B cell (primary cell): Measurements from ENCODE around the gene SLC16A9. TPM values are rescaled to one million over a fixed set of nuclear protein-coding genes. Genes with fewer than 3 reads are reported as not detected.

Experiments
- ATAC-seq: fragments of 200-7000 bp; cut with Tn5 transposase; one replicate; pipeline ENCODE4 v1.10.0; 2021; ENCODE audit warnings: low read depth, mild to moderate bottlenecking, moderate number of reproducible peaks, moderate library complexity
- CTCF ChIA-PET: fragments of 350-600 bp; sonication (Branson Sonifier 250); formaldehyde crosslinking; loops from one replicate; lab custom pipeline; 2021; ENCODE audit warnings: antibody characterized with exemption, inconsistent platforms; lab: Charles Lee
- POLR2A ChIA-PET: fragments of 350-600 bp; sonication (Branson Sonifier 250); formaldehyde crosslinking; loops from one replicate; lab custom pipeline; 2021; ENCODE audit warnings: antibody characterized with exemption; lab: Charles Lee
- DNase-seq: peaks from one replicate; pipeline ENCODE4 v3.0.0; 2013
- H2AFZ ChIP-seq: 2 replicates; pipeline ENCODE4 v1.6.1; 2012; ENCODE audit warnings: mild to moderate bottlenecking, low read depth, low read length; ENCODE audit not compliant: insufficient read depth, poor library complexity, severe bottlenecking
- H3K27ac ChIP-seq, 2 donors: 1 replicate in 1 of 2; 2 replicates in 1 of 2; pipeline ENCODE4 v1.5.1; 2012 to 2013; ENCODE audit warnings: low read length in 2 of 2, mild to moderate bottlenecking in 2 of 2, moderate library complexity in 1 of 2
- H3K27me3 ChIP-seq, 4 experiments: fragments of 200-600 bp in 1 of 4; sonication (generic) in 1 of 4; replicated peaks in 1 of 4; 1 replicate in 2 of 4; 2 replicates in 2 of 4; pipeline versions ENCODE4 v1.6.1 to v1.7.0; 2013 to 2016; ENCODE audit warnings: low read length in 3 of 4, mild to moderate bottlenecking in 2 of 4, mixed read lengths in 1 of 4, moderate library complexity in 1 of 4; ENCODE audit not compliant: insufficient read depth in 4 of 4, control insufficient read depth in 3 of 4; ENCODE audit errors: control extremely low read depth in 1 of 4
- H3K36me3 ChIP-seq, 2 experiments: replicated peaks in 1 of 2; 1 replicate in 1 of 2; 2 replicates in 1 of 2; pipeline versions ENCODE4 v1.6.1 to v1.7.1; 2013; ENCODE audit warnings: low read length in 1 of 2; ENCODE audit not compliant: insufficient read depth in 2 of 2, control insufficient read depth in 1 of 2; ENCODE audit errors: control extremely low read depth in 1 of 2, extremely low read depth in 1 of 2
- H3K4me1 ChIP-seq, 2 donors: fragments of 200-600 bp in 1 of 2; sonication (generic) in 1 of 2; 1 replicate in 1 of 2; 2 replicates in 1 of 2; pipeline versions ENCODE4 v1.5.1 to v1.6.1; 2013 to 2017; ENCODE audit warnings: low read length in 2 of 2; ENCODE audit not compliant: control insufficient read depth in 2 of 2, insufficient read depth in 2 of 2
- H3K4me2 ChIP-seq: replicated peaks from 2 replicates; pipeline ENCODE3; 2012; ENCODE audit warnings: mild to moderate bottlenecking, low read depth, low read length; ENCODE audit not compliant: poor library complexity, severe bottlenecking
- H3K4me3 ChIP-seq, 5 experiments: fragments of 200-600 bp in 1 of 5; sonication (generic) in 1 of 5; 1 replicate in 3 of 5; 2 replicates in 2 of 5; pipeline versions ENCODE4 v1.5.1 to v1.7.0; 2011 to 2016; ENCODE audit warnings: low read length in 4 of 5, mild to moderate bottlenecking in 4 of 5, low read depth in 2 of 5, control low read depth in 1 of 5, moderate library complexity in 1 of 5; ENCODE audit not compliant: insufficient read depth in 1 of 5; ENCODE audit errors: control extremely low read depth in 1 of 5, extremely low read depth in 1 of 5
- H3K79me2 ChIP-seq: fragments of 200-600 bp; sonication (generic); one replicate; pipeline ENCODE4 v1.6.0; 2016; ENCODE audit warnings: low read length; ENCODE audit not compliant: control insufficient read depth, insufficient read depth
- H3K9ac ChIP-seq: fragments of 200-600 bp; sonication (generic); 2 replicates; pipeline ENCODE4 v1.6.1; 2017; ENCODE audit warnings: mild to moderate bottlenecking, low read length, moderate library complexity
- H3K9me3 ChIP-seq, 3 donors: one replicate each; pipeline versions ENCODE4 v1.6.1 to v1.7.1; 2013; ENCODE audit warnings: low read length in 2 of 3; ENCODE audit not compliant: control insufficient read depth in 2 of 3, insufficient read depth in 1 of 3; ENCODE audit errors: control extremely low read depth in 1 of 3
- H4K20me1 ChIP-seq: 2 replicates; pipeline ENCODE4 v1.6.0; 2012; ENCODE audit warnings: mild to moderate bottlenecking, low read length; ENCODE audit not compliant: insufficient read depth, control insufficient read depth, poor library complexity, severe bottlenecking
- H3K27ac Mint-ChIP-seq: one replicate; pipeline ENCODE4 v1.8.0; 2021; ENCODE audit warnings: mixed read lengths
- H3K27me3 Mint-ChIP-seq: one replicate; pipeline ENCODE4 v1.8.0; 2021; ENCODE audit warnings: mixed read lengths
- H3K4me1 Mint-ChIP-seq: one replicate; pipeline ENCODE4 v1.8.0; 2021; ENCODE audit warnings: mixed read lengths
- H3K4me3 Mint-ChIP-seq: one replicate; pipeline ENCODE4 v1.8.0; 2021; ENCODE audit warnings: mixed read lengths
- H3K9me3 Mint-ChIP-seq: one replicate; pipeline ENCODE4 v1.8.0; 2022; ENCODE audit warnings: mixed read lengths; ENCODE audit not compliant: insufficient read depth
- CTCF ChIP-seq: fragments of 200-600 bp; IDR thresholded peaks from one replicate; pipeline ENCODE4 v1.8.0; 2022; ENCODE audit warnings: antibody characterized with exemption, mild to moderate bottlenecking
- EZH2 ChIP-seq: IDR thresholded peaks from 2 replicates; pipeline ENCODE4 v1.6.1; 2012; ENCODE audit warnings: borderline replicate concordance, low read depth, mild to moderate bottlenecking, moderate library complexity, low read length; ENCODE audit not compliant: insufficient read depth, poor library complexity, severe bottlenecking
- WGBS: methylation state at CpG from one replicate; pipeline ENCODE4 v1.1.5; 2013; ENCODE audit warnings: missing lambda C conversion rate; ENCODE audit not compliant: insufficient coverage; 5-methylcytosine and 5-hydroxymethylcytosine counted together
- intact Hi-C: fragments of 100-400 bp; cut with micrococcal nuclease; formaldehyde crosslinking; loops from one replicate; pipeline ENCODE4 v1.10.0; 2022
- polyA plus RNA-seq: library from polyadenylated mRNA; depleted of rRNA; stranded (reverse); fragments of >200 nt; gene quantifications from 2 replicates; pipeline ENCODE4 v1.2.3, GENCODE V29; 2012
- total RNA-seq, 2 donors: library from RNA; stranded (reverse); fragments of 120-200 nt in 1 of 2; gene quantifications; 1 replicate in 1 of 2; 2 replicates in 1 of 2; pipeline versions ENCODE4 v1.2.3 to v1.2.4, GENCODE V29; 2013 to 2022

Gene SLC16A9
- total and polyA plus RNA-seq, 2 donors (not counting 1 experiment from before 2014, with no cell fraction given), result 0.04 TPM; not detected in 1

DNA sequence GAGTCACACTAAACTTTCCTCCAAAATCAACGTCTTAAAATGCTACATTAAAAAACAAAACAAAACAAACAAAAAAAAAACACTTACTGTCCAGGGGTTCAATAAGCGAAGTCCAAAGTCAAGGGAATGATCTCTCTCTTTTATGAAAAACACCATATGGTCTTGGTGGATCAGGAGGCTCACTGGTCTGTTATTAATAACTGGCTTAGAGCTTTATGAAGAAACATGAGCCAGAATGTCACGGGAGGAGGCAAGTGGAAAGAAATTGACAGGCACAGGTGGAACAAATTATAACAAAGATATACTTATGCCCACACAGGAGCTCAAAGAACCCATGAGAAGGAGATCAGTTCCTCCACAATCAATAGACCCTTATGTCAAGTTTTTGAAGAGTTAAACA, 43.6 kb upstream of the SLC16A9 start, which contains the start of gene MRLN:
Gene MRLN (minus strand): TSS at position 189 of the 400 bp plus-strand sequence.
- ChIA-PET POLR2A (no interaction called here), CTCF (no interaction called here)
- Mint-ChIP-seq H3K27me3 (peaks cover 26% of the 10 kb centered on the region), H3K9me3 (no peaks in the 10 kb centered on the region), H3K4me1 (no peaks in the 10 kb centered on the region), H3K27ac (no peak within 1 kb of the TSS), H3K4me3 (no peak within 1 kb of the TSS)
- Histone ChIP-seq H3K9ac (no peak within 1 kb of the TSS), H3K27ac (no peak within 1 kb of the TSS), H3K4me2 (no peak within 1 kb of the TSS), H3K36me3 (no peaks in the 10 kb centered on the region), H3K4me1 (no peaks in the 10 kb centered on the region), H2AFZ (no peak within 1 kb of the TSS), H3K79me2 (no peaks in the 10 kb centered on the region), H3K27me3 (peaks cover 0 to 3% (median 0%) of the 10 kb centered on the region in 4 experiments), H3K4me3 (no peak within 1 kb of the TSS), H3K9me3 (no peaks in the 10 kb centered on the region), H4K20me1 (no peaks in the 10 kb centered on the region)
- ATAC-seq (no peak), DNase-seq (no peak)
- WGBS, result 67% methylated on average over 1 of the region's 3 CpGs
- intact Hi-C loops, result no loop called here
- TF ChIP-seq CTCF (no peak), EZH2 (no peak)

DNA sequence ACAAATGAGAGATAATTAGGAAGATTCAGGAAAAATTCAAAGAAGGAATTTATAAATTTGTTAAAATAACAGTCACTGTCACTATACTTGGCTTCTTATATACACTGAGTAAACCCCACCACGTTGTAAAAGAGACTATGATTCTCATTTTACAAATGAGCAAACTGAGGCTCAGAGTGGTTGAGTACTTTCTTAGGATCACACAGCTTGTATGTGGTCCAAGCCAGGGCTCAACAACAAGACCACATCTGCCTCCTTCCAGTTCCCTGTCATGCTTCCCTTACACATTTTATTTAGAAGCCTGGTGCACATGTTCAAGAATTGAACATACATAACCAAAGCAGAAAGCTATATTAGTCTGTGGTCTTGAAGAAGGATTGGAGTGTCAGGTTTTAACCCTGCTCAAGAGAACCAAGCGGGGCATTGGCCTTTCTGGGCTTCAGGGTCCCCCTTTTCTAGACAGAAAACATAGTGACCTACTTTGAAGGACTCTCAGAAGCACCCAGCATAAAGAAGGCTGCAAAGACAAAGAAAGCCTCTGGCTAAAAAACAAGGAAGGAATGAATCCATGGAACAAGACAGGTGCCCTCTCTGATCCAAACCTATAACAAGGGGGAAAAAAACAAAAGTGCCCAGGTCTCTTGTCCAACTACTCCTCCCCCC, 42.8 kb upstream of the SLC16A9 start:
- no peaks in the 10 kb centered on the region for H3K36me3 ChIP-seq
- H3K4me3 Mint-ChIP-seq, result no peak overlapping the region
- H4K20me1 ChIP-seq, result no peaks in the 10 kb centered on the region
- WGBS, result no CpG with 5 or more reads among the region's 2 CpGs
- no peak for TF ChIP-seq EZH2
- no peak for TF ChIP-seq CTCF
- no peaks in the 10 kb centered on the region for H3K9me3 ChIP-seq
- no peak for DNase-seq
- H3K27ac ChIP-seq, result no peak overlapping the region
- H3K4me1 ChIP-seq, result no peaks in the 10 kb centered on the region
- no peak overlapping the region for H3K4me2 ChIP-seq
- no peaks in the 10 kb centered on the region for H3K79me2 ChIP-seq
- H3K4me3 ChIP-seq, result no peak overlapping the region
- H3K27me3 Mint-ChIP-seq, result peaks cover 28% of the 10 kb centered on the region
- H3K27ac Mint-ChIP-seq, result no peak overlapping the region
- ATAC-seq, result no peak
- ChIA-PET CTCF (no interaction called here), POLR2A (no interaction called here)
- H2AFZ ChIP-seq, result no peak overlapping the region
- H3K9ac ChIP-seq, result no peak overlapping the region
- H3K27me3 ChIP-seq, result peaks cover 0 to 3% (median 0%) of the 10 kb centered on the region in 4 experiments
- intact Hi-C loops, result no loop called here
- H3K4me1 Mint-ChIP-seq, result no peaks in the 10 kb centered on the region
- no peaks in the 10 kb centered on the region for H3K9me3 Mint-ChIP-seq
